ENCODE data around the gene MRFAP1L1. TPM values are rescaled to one million over a fixed set of nuclear protein-coding genes. Genes with fewer than 3 reads are reported as not detected.
"Not testable (repeated sequence)": the region's sequence is repeated elsewhere in the genome, so short reads cannot be mapped to it uniquely, and the experiment has no call there.

Gene MRFAP1L1
- total and polyA plus RNA-seq, 4 donors, result 46.1 to 75.1 (median 56.3) TPM

DNA sequence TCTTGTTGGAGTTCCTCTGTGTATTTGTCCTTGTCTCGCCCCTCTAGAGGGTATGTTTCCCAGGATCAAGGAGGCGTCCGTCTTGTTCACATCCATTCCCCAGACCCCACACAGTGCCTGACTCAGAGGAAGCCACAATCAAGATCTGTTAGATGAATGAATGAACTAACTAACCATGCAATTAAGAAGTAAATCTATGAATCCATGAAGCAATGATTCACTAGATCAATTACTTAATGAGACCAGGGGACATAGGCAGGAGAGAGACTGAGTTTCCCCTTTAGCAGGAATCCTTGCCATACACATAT, 18.2 kb upstream of the MRFAP1L1 start:
- Histone ChIP-seq H3K9ac (ENCODE audit: insufficient read depth in 1 of 2, low read length in 2 of 2) (no peak overlapping the region), H3K9me3 (ENCODE audit: control insufficient read depth in 4 of 4, insufficient read depth in 3 of 4, low read length in 3 of 4) (peaks cover 0 to 3% (median 0%) of the 10 kb centered on the region in 4 donors), H3K36me3 (ENCODE audit: control insufficient read depth in 4 of 4, insufficient read depth in 4 of 4, low read length in 4 of 4) (no peaks in the 10 kb centered on the region), H3K27me3 (ENCODE audit: control insufficient read depth in 3 of 3, insufficient read depth in 3 of 3, low read length in 2 of 3) (no peaks in the 10 kb centered on the region), H3K27ac (ENCODE audit: low read depth in 1 of 2, low read length in 1 of 2) (no peak overlapping the region), H3K4me3 (no peak overlapping the region), H3K4me1 (ENCODE audit: control insufficient read depth in 5 of 5, insufficient read depth in 5 of 5, low read length in 5 of 5) (peaks cover 0 to 17% (median 4%) of the 10 kb centered on the region in 5 donors)
- DNase-seq, result no peak
- ATAC-seq (ENCODE audit: insufficient read depth, low FRiP score), result no peak
- TF ChIP-seq, protein P1, sequence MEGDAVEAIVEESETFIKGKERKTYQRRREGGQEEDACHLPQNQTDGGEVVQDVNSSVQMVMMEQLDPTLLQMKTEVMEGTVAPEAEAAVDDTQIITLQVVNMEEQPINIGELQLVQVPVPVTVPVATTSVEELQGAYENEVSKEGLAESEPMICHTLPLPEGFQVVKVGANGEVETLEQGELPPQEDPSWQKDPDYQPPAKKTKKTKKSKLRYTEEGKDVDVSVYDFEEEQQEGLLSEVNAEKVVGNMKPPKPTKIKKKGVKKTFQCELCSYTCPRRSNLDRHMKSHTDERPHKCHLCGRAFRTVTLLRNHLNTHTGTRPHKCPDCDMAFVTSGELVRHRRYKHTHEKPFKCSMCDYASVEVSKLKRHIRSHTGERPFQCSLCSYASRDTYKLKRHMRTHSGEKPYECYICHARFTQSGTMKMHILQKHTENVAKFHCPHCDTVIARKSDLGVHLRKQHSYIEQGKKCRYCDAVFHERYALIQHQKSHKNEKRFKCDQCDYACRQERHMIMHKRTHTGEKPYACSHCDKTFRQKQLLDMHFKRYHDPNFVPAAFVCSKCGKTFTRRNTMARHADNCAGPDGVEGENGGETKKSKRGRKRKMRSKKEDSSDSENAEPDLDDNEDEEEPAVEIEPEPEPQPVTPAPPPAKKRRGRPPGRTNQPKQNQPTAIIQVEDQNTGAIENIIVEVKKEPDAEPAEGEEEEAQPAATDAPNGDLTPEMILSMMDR (IDR thresholded peaks at IDR 0.05; ENCODE audit: control extremely low read depth, extremely low read depth), result no peak
- 65 to 68% methylated on average over 3 of the region's 3 CpGs for WGBS, 2 donors

DNA sequence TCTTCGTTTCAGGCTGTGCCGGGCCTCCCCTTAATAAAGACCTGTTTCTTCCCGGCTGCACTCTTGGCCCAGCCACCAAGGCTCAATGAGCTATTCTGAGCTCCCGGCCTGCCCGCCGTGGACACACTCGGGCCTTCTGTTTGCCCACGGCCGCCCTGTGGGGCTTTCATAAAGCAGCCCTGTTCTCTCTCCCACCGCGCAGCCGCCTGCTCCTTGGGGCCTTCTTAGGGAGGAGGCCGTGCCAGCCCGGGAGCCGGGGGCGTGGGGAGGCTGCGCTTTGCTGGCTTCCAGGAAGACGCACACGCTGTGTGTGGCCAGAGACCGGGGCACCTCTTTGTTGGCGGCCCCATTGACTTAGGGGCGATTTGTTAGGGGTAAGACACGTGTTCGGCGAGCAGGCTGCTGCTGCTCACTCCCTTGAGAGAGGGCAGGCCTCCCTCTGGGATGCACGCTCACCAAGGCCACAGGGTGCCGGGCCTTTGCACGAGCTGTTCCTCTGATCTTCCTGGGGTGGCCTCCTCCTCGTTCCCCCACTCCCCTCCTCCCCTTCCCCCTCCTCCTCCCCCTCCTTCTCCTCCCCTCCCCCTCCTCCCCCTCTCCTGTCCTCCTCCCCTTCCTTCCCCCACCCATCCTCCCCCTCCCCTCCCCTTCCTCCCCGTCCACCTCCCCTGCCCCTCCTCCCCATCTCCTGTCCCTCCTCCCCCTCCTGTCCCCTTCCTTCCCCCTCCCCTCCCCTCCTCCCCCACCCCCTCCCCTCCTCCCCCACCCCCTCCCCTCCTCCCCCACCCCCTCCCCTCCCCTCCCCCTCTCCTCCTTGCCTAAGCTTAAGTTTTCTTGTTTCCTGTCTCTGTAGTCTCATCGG, 17.6 kb upstream of the MRFAP1L1 start:
- WGBS, 2 donors, result 48 to 80% methylated on average over 29 to 31 of the region's 31 CpGs
- Histone ChIP-seq H3K4me1 (ENCODE audit: control insufficient read depth in 5 of 5, insufficient read depth in 5 of 5, low read length in 5 of 5) (peaks cover 0 to 17% (median 0%) of the 10 kb centered on the region in 5 donors), H3K27ac (ENCODE audit: low read depth in 1 of 2, low read length in 1 of 2) (no peak overlapping the region), H3K9ac (ENCODE audit: insufficient read depth in 1 of 2, low read length in 2 of 2) (no peak overlapping the region), H3K9me3 (ENCODE audit: control insufficient read depth in 4 of 4, insufficient read depth in 3 of 4, low read length in 3 of 4) (peaks cover 0 to 3% (median 0%) of the 10 kb centered on the region in 4 donors), H3K4me3 (no peak overlapping the region), H3K36me3 (ENCODE audit: control insufficient read depth in 4 of 4, insufficient read depth in 4 of 4, low read length in 4 of 4) (no peaks in the 10 kb centered on the region), H3K27me3 (ENCODE audit: control insufficient read depth in 3 of 3, insufficient read depth in 3 of 3, low read length in 2 of 3) (no peaks in the 10 kb centered on the region)
- TF ChIP-seq, protein P1 (IDR thresholded peaks at IDR 0.05; ENCODE audit: control extremely low read depth, extremely low read depth), result no peak
- peak; percentile 31 for ATAC-seq (ENCODE audit: insufficient read depth, low FRiP score)
- peak; percentile 61 to 91 (median 80) for DNase-seq

DNA sequence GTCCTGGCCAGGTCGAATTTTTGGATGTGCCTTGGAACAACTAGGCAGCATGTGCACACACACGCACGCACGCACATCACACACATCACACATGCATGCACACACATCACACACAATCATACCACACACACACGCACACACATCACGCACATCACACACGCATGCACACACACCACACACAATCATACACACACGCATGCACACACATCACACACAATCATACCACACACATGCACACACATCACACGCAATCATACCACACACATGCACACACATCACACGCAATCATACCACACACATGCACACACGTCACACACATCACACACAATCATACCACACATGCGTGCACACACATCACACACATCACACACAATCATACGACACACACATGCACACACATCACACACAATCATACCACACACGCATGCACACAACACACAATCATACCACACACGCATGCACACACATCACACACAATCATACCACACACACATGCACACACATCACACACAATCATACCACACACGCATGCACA, 15.8 kb upstream of the MRFAP1L1 start:
- ATAC-seq (ENCODE audit: insufficient read depth, low FRiP score); H3K36me3 ChIP-seq (ENCODE audit: control insufficient read depth in 4 of 4, insufficient read depth in 4 of 4, low read length in 4 of 4); H3K27ac ChIP-seq (ENCODE audit: low read depth in 1 of 2, low read length in 1 of 2); H3K27me3 ChIP-seq (ENCODE audit: control insufficient read depth in 3 of 3, insufficient read depth in 3 of 3, low read length in 2 of 3); H3K9me3 ChIP-seq (ENCODE audit: control insufficient read depth in 4 of 4, insufficient read depth in 3 of 4, low read length in 3 of 4); H3K4me3 ChIP-seq; DNase-seq; H3K9ac ChIP-seq (ENCODE audit: insufficient read depth in 1 of 2, low read length in 2 of 2): not testable (repeated sequence)
- 91 to 95% methylated on average over 16 of the region's 16 CpGs for WGBS, 2 donors
- peaks cover 0 to 17% (median 0%) of the 10 kb centered on the region in 5 donors for H3K4me1 ChIP-seq (ENCODE audit: control insufficient read depth in 5 of 5, insufficient read depth in 5 of 5, low read length in 5 of 5)

DNA sequence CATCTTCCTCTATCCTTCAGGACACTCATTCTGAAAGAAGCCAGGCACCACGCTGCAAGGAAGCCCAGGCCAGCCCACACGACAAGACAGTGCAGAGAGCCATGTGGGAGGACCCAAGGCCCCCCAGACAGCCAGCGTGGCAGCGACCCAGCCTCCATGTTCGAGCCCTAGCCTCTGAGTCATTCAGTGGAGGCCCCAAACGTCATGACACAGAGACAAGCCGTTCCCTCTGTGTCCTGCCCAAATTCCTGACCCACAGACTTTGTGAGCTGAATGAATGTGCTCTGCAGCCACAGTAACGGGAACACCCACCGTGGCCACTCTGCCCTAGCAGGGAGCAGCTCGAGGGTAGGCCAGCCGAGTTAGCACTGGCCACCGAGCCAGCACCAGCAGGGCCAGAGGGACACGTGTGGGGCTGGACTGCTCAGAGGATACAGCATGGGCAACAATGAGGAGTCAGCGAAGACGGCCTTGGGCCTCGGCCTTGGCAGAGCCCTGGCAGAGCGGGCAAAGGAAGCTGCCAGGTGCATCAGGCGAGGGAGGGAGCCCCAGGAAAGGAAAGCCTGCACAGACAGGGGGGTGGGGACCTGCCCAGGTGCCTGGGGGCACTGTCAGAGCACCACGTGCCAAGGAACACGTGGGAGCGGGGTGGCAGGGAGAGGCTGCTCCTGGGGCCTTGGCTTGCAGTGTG, 14.9 kb upstream of the MRFAP1L1 start:
- Histone ChIP-seq H3K4me1 (ENCODE audit: control insufficient read depth in 5 of 5, insufficient read depth in 5 of 5, low read length in 5 of 5) (peaks cover 0 to 14% (median 0%) of the 10 kb centered on the region in 5 donors), H3K9me3 (ENCODE audit: control insufficient read depth in 4 of 4, insufficient read depth in 3 of 4, low read length in 3 of 4) (peaks cover 0 to 3% (median 0%) of the 10 kb centered on the region in 4 donors), H3K27me3 (ENCODE audit: control insufficient read depth in 3 of 3, insufficient read depth in 3 of 3, low read length in 2 of 3) (no peaks in the 10 kb centered on the region), H3K9ac (ENCODE audit: insufficient read depth in 1 of 2, low read length in 2 of 2) (no peak overlapping the region), H3K4me3 (no peak overlapping the region), H3K27ac (ENCODE audit: low read depth in 1 of 2, low read length in 1 of 2) (no peak overlapping the region), H3K36me3 (ENCODE audit: control insufficient read depth in 4 of 4, insufficient read depth in 4 of 4, low read length in 4 of 4) (no peaks in the 10 kb centered on the region)
- TF ChIP-seq, protein P1 (IDR thresholded peaks at IDR 0.05; ENCODE audit: control extremely low read depth, extremely low read depth), result no peak
- 89 to 94% methylated on average over 20 to 21 of the region's 21 CpGs for WGBS, 2 donors
- DNase-seq (no peak), ATAC-seq (ENCODE audit: insufficient read depth, low FRiP score) (no peak)

Measured in lung (tissue), 12 donors.